ENCODE data around the gene CLIP1.

DNA sequence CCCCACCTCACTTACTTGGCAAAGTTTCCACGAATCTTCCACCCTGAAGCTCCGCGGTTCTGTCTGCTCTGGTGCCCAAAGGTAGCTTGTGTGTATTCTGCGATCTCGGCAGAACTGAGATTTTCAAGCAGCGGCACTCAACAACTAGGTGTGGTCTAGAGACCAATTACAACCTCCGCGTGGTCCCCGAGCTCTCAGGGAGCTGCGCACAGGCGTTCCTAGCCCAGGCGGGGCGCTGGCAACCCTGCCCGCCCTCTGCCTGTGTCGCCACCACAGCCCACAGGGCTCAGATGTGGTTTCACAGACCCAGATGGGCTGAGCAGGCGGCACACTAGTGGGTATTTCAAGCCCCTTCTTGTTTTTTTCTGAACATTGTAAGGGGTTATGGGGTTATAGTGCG lies 195.1 kb downstream of the CLIP1 start:
- TF ChIP-seq CTCF (IDR thresholded peaks at IDR 0.05; ENCODE audit: low read length) (no peak), EZH2 (optimal IDR thresholded peaks at IDR 0.05; ENCODE audit: low read depth, low read length) (no peak)
